Lower leg skin (tissue), 3 donors: ENCODE results near the gene CLEC16A.

Source experiments
- CTCF ChIP-seq, 3 donors: fragments of 450-650 bp; IDR thresholded peaks; one replicate each; pipeline ENCODE4 v1.5.1; 2016; ENCODE audit warnings: antibody characterized with exemption in 3 of 3, mild to moderate bottlenecking in 3 of 3, moderate library complexity in 2 of 3
- POLR2A ChIP-seq, 2 donors: fragments of 450-650 bp; IDR thresholded peaks; one replicate each; pipeline ENCODE4 v1.6.1; 2016 to 2017; ENCODE audit warnings: antibody characterized with exemption in 2 of 2, mild to moderate bottlenecking in 1 of 2, moderate library complexity in 1 of 2

GRCh38 chr16:11218604-11218962 is 274.2 kb downstream of the CLEC16A start:
- TF ChIP-seq CTCF (IDR thresholded peaks at IDR 0.05) (no peak), POLR2A (IDR thresholded peaks at IDR 0.05) (no peak)
